IMR-90 (cell line): ENCODE measurements around the gene AFMID. TPM values are rescaled to one million over a fixed set of nuclear protein-coding genes. Genes with fewer than 3 reads are reported as not detected.

Source experiments
- ATAC-seq: fragments of 200-7000 bp; cut with Tn5 transposase; 2 replicates; pipeline ENCODE4 v1.9.1; 2020; ENCODE audit warnings: low read depth, mild to moderate bottlenecking, moderate library complexity
- BruUV-seq: library from RNA; stranded (reverse); fragments of 400-500 nt; replicated peaks from 2 replicates; lab custom pipeline; 2021; lab: Mats Ljungman, UMichigan
- CTCF ChIA-PET: fragments of 300-600 bp; formaldehyde crosslinking; extraction: SDS; loops from one replicate; lab custom pipeline; 2021; ENCODE audit warnings: antibody characterized with exemption; lab: Yijun Ruan, JAX
- POLR2A ChIA-PET: fragments of 300-600 bp; sonication (Branson Sonifier 250); formaldehyde crosslinking; loops from one replicate; lab custom pipeline; 2022; ENCODE audit warnings: antibody characterized with exemption; ENCODE audit not compliant: unreplicated experiment; lab: Charles Lee
- DNase-seq: peaks from one replicate; pipeline ENCODE4 v3.0.0; 2013
- H2AFZ ChIP-seq: replicated peaks from 2 replicates; pipeline ENCODE3; 2013; ENCODE audit warnings: low read length, mild to moderate bottlenecking; ENCODE audit not compliant: poor library complexity
- H2AK5ac ChIP-seq: 2 replicates; pipeline ENCODE4 v1.6.1; 2013; ENCODE audit warnings: low read depth, low read length, inconsistent platforms
- H2AK9ac ChIP-seq: replicated peaks from 2 replicates; pipeline ENCODE3; 2013; ENCODE audit warnings: mild to moderate bottlenecking, low read depth, low read length, moderate library complexity; ENCODE audit not compliant: poor library complexity
- H2BK120ac ChIP-seq: 2 replicates; pipeline ENCODE4 v1.6.1; 2013; ENCODE audit warnings: low read depth, low read length, inconsistent platforms
- H2BK15ac ChIP-seq: 3 replicates; pipeline ENCODE4 v1.6.1; 2013; ENCODE audit warnings: low read depth, low read length, inconsistent platforms
- H2BK20ac ChIP-seq: 2 replicates; pipeline ENCODE4 v1.6.1; 2013; ENCODE audit warnings: low read depth, mild to moderate bottlenecking, inconsistent platforms, low read length, moderate library complexity
- H2BK5ac ChIP-seq: 2 replicates; pipeline ENCODE4 v1.6.1; 2013; ENCODE audit warnings: mild to moderate bottlenecking, low read depth, low read length, inconsistent platforms; ENCODE audit not compliant: poor library complexity, severe bottlenecking
- H3K14ac ChIP-seq: replicated peaks from 2 replicates; pipeline ENCODE4 v1.6.1; 2013; ENCODE audit warnings: low read depth, low read length, inconsistent platforms
- H3K18ac ChIP-seq: 2 replicates; pipeline ENCODE4 v1.6.1; 2013; ENCODE audit warnings: low read depth, low read length, control low read depth
- H3K23ac ChIP-seq: 2 replicates; pipeline ENCODE4 v1.6.1; 2013; ENCODE audit warnings: low read depth, low read length, inconsistent platforms
- H3K27ac ChIP-seq: 2 replicates; pipeline ENCODE4 v1.5.1; 2013; ENCODE audit warnings: mild to moderate bottlenecking, control low read depth, low read length; ENCODE audit not compliant: insufficient read depth
- H3K27me3 ChIP-seq: 2 replicates; pipeline ENCODE4 v1.6.1; 2013; ENCODE audit warnings: low read length; ENCODE audit not compliant: control insufficient read depth, insufficient read depth
- H3K36me3 ChIP-seq: 2 replicates; pipeline ENCODE4 v1.6.1; 2013; ENCODE audit warnings: low read length, mixed read lengths; ENCODE audit not compliant: control insufficient read depth, insufficient read depth
- H3K4ac ChIP-seq: 2 replicates; pipeline ENCODE4 v1.6.1; 2013; ENCODE audit warnings: low read depth, low read length, inconsistent platforms
- H3K4me1 ChIP-seq: 2 replicates; pipeline ENCODE4 v1.6.1; 2013; ENCODE audit warnings: low read length, mixed read lengths; ENCODE audit not compliant: control insufficient read depth, insufficient read depth
- H3K4me2 ChIP-seq: 2 replicates; pipeline ENCODE4 v1.6.1; 2013; ENCODE audit warnings: low read depth, mild to moderate bottlenecking, control low read depth, low read length, moderate library complexity
- H3K4me3 ChIP-seq: 2 replicates; pipeline ENCODE4 v1.5.1; 2013; ENCODE audit warnings: low read depth, mild to moderate bottlenecking, control low read depth, low read length, moderate library complexity; ENCODE audit not compliant: insufficient read depth
- H3K56ac ChIP-seq: 2 replicates; pipeline ENCODE4 v1.6.1; 2013; ENCODE audit warnings: low read length, inconsistent platforms; ENCODE audit not compliant: insufficient read depth; ENCODE audit errors: extremely low read depth
- H3K79me1 ChIP-seq, 2 experiments: 2 replicates each; pipeline ENCODE4 v1.6.1; 2013; ENCODE audit warnings: low read length in 2 of 2, inconsistent platforms in 1 of 2, low read depth in 1 of 2
- H3K9ac ChIP-seq: 2 replicates; pipeline ENCODE4 v1.6.1; 2013; ENCODE audit warnings: low read depth, low read length, control low read depth
- H3K9me1 ChIP-seq: 2 replicates; pipeline ENCODE4 v1.6.1; 2013; ENCODE audit warnings: low read length, inconsistent platforms; ENCODE audit not compliant: insufficient read depth
- H3K9me3 ChIP-seq: 2 replicates; pipeline ENCODE4 v1.6.1; 2013; ENCODE audit warnings: low read length; ENCODE audit not compliant: control insufficient read depth, insufficient read depth
- H4K20me1 ChIP-seq: 2 replicates; pipeline ENCODE4 v1.6.1; 2013; ENCODE audit warnings: low read length, inconsistent platforms; ENCODE audit not compliant: insufficient read depth
- H4K5ac ChIP-seq: 2 replicates; pipeline ENCODE4 v1.6.1; 2013; ENCODE audit warnings: mild to moderate bottlenecking, low read depth, low read length, control low read depth
- H4K8ac ChIP-seq, 2 experiments: 2 replicates each; pipeline ENCODE4 v1.6.1; 2013; ENCODE audit warnings: low read depth in 2 of 2, low read length in 2 of 2, control low read depth in 1 of 2, inconsistent platforms in 1 of 2
- H4K91ac ChIP-seq: 2 replicates; pipeline ENCODE4 v1.6.1; 2013; ENCODE audit warnings: low read depth, low read length, inconsistent platforms; ENCODE audit not compliant: insufficient read depth
- BHLHE40 ChIP-seq: fragments of 150-350 bp; IDR thresholded peaks from 2 replicates; pipeline ENCODE4 v1.6.1; 2016; ENCODE audit warnings: mild to moderate bottlenecking, low read depth, low read length
- CEBPB ChIP-seq: IDR thresholded peaks from 2 replicates; pipeline ENCODE4 v1.6.1; 2012; ENCODE audit warnings: low read depth, low read length, improper control_type of control experiment
- CHD1 ChIP-seq: IDR thresholded peaks from 2 replicates; pipeline ENCODE4 v1.6.1; 2012; ENCODE audit warnings: low read depth, low read length, improper control_type of control experiment
- CTCF ChIP-seq: conservative IDR thresholded peaks from 2 replicates; pipeline ENCODE4 v1.5.1; 2012; ENCODE audit warnings: mild to moderate bottlenecking, low read depth, low read length, improper control_type of control experiment
- ELK1 ChIP-seq: fragments of 150-350 bp; IDR thresholded peaks from 2 replicates; pipeline ENCODE4 v1.6.1; 2016; ENCODE audit warnings: low read depth, mild to moderate bottlenecking, low read length, moderate library complexity, borderline replicate concordance
- FOS ChIP-seq: fragments of 150-350 bp; IDR thresholded peaks from 2 replicates; pipeline ENCODE4 v1.6.1; 2016; ENCODE audit warnings: low read depth, low read length
- MAFK ChIP-seq: IDR thresholded peaks from 2 replicates; pipeline ENCODE4 v1.6.1; 2012; ENCODE audit warnings: low read depth, low read length, improper control_type of control experiment
- MAZ ChIP-seq: IDR thresholded peaks from 2 replicates; pipeline ENCODE4 v1.6.1; 2012; ENCODE audit warnings: low read depth, mild to moderate bottlenecking, low read length, improper control_type of control experiment, moderate library complexity, borderline replicate concordance
- MXI1 ChIP-seq: IDR thresholded peaks from 2 replicates; pipeline ENCODE4 v1.6.1; 2012; ENCODE audit warnings: low read depth, mild to moderate bottlenecking, low read length, moderate library complexity, borderline replicate concordance
- NFE2L2 ChIP-seq: fragments of 150-350 bp; IDR thresholded peaks from 2 replicates; pipeline ENCODE4 v1.6.1; 2016; ENCODE audit warnings: low read depth, mild to moderate bottlenecking, low read length
- POLR2A ChIP-seq: IDR thresholded peaks from 2 replicates; pipeline ENCODE4 v1.6.1; 2012; ENCODE audit warnings: mild to moderate bottlenecking, low read depth, low read length
- RAD21 ChIP-seq: IDR thresholded peaks from 2 replicates; pipeline ENCODE4 v1.6.1; 2012; ENCODE audit warnings: low read length, improper control_type of control experiment
- RCOR1 ChIP-seq: IDR thresholded peaks from 2 replicates; pipeline ENCODE4 v1.6.1; 2012; ENCODE audit warnings: mild to moderate bottlenecking, low read length, improper control_type of control experiment; ENCODE audit not compliant: insufficient replicate concordance
- RFX5 ChIP-seq: IDR thresholded peaks from 2 replicates; pipeline ENCODE4 v1.8.0; 2012; ENCODE audit warnings: low read depth, mild to moderate bottlenecking, low read length, moderate library complexity
- SMC3 ChIP-seq: fragments of 150-350 bp; IDR thresholded peaks from 2 replicates; pipeline ENCODE4 v1.6.1; 2016; ENCODE audit warnings: low read depth, mild to moderate bottlenecking, antibody characterized with exemption, low read length, moderate library complexity
- USF2 ChIP-seq: fragments of 150-350 bp; IDR thresholded peaks from 2 replicates; pipeline ENCODE4 v1.6.1; 2017; ENCODE audit warnings: mild to moderate bottlenecking, antibody characterized with exemption, low read length, low read depth
- WGBS, 2 experiments: methylation state at CpG; one replicate each; pipeline versions ENCODE4 v1.1.5 to v1.1.7; 2013; ENCODE audit warnings: missing lambda C conversion rate in 2 of 2; ENCODE audit not compliant: insufficient read length in 1 of 2; ENCODE audit errors: extremely low coverage in 2 of 2; 5-methylcytosine and 5-hydroxymethylcytosine counted together
- dilution Hi-C: fragments of 300-500 bp; cut with HindIII; formaldehyde crosslinking; loops from one replicate; pipeline ENCODE4 v1.14.3; 2018; ENCODE audit warnings: low sequenced_read_pairs; ENCODE audit not compliant: unreplicated experiment
- in situ Hi-C: fragments of 300-500 bp; cut with MboI; formaldehyde crosslinking; loops from 3 replicates; pipeline ENCODE4 v1.14.3; 2019; ENCODE audit warnings: low sequenced_read_pairs, inconsistent platforms, mixed read lengths
- intact Hi-C: fragments of 100-400 bp; cut with micrococcal nuclease; formaldehyde crosslinking; loops from 2 replicates; pipeline ENCODE4 v1.10.0; 2022
- polyA plus RNA-seq, 3 experiments: library from polyadenylated mRNA; depleted of rRNA; stranded (reverse); fragments of >200 nt; gene quantifications; 2 replicates each; pipeline ENCODE4 v1.2.3, GENCODE V29; 2012; ENCODE audit warnings: low replicate concordance in 1 of 3
- total RNA-seq: library from RNA; depleted of rRNA; stranded (reverse); fragments of >200 nt; gene quantifications from 2 replicates; pipeline ENCODE4 v1.2.3, GENCODE V29; 2012

AFMID gene
- total and polyA plus RNA-seq, 2 of the 4 experiments (the other 2 are of a cell fraction) = 41.0 to 65.1 TPM

DNA sequence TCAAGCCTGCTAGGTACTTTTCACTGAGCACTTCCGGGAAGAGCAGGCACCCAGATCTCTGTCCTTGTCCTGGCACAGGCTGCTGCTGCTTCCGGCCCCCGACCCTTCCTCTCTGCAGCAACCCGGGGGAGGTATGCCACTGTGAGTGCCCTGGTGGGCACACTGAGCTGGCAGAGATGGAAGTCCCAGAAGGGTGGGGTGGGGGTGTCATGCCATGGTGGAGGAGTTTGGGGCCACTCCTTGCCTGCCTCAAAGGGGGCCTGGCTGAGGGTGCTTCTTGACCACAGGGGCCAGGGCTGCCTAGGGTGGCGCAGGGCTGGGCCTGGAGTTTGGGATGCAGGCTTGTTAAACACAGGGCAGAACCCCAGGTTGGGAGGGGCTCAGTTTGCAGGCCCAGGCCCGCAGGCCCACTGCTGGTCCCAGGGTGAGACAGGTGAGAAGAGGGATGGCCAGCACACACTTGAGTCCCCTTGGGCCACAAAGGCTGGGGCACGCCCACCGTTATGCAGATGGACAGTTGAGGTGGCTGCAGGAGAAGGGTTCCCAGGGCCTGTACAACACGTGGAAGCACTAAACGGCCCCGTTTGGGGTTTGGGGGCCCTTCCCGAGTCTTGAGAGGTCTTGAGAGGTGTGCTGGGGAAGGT lies 53.0 kb downstream of the AFMID start:
- intact Hi-C loops (no loop called here), in situ Hi-C loops (loop anchor here (10.0 kb wide), 1 partner anchor 125 kb away; no protein-coding TSS in a partner anchor), dilution Hi-C loops (no loop called here)
- Histone ChIP-seq H2BK20ac (no peak overlapping the region), H4K20me1 (no peaks in the 10 kb centered on the region), H4K8ac (no peak overlapping the region), H3K9ac (no peak overlapping the region), H2AK5ac (no peak overlapping the region), H3K4me2 (no peak overlapping the region), H3K18ac (no peak overlapping the region), H2BK15ac (no peak overlapping the region), H3K56ac (no peak overlapping the region), H3K9me1 (no peaks in the 10 kb centered on the region), H3K4me3 (no peak overlapping the region), H2AK9ac (no peak overlapping the region), H4K5ac (no peak overlapping the region), H3K23ac (no peak overlapping the region), H2BK5ac (no peak overlapping the region), H2AFZ (no peak overlapping the region), H3K27ac (no peak overlapping the region), H3K4ac (no peak overlapping the region), H3K14ac (no peak overlapping the region), H3K79me1 (no peaks in the 10 kb centered on the region), H2BK120ac (no peak overlapping the region), H3K9me3 (no peaks in the 10 kb centered on the region), H4K91ac (no peak overlapping the region), H3K36me3 (no peaks in the 10 kb centered on the region), H3K4me1 (peaks cover 2% of the 10 kb centered on the region; the same call in 1 of the 2 replicates), H3K27me3 (peaks cover 18% of the 10 kb centered on the region)
- CTCF ChIA-PET = no interaction called here
- POLR2A ChIA-PET = no interaction called here
- 70% methylated on average over 1 of the region's 12 CpGs; no CpG with 5 or more reads in 1 of the 2 experiments for WGBS, 2 experiments
- DNase-seq = no peak
- no peak for TF ChIP-seq NFE2L2
- TF ChIP-seq SMC3 = no peak
- TF ChIP-seq CTCF = no peak
- TF ChIP-seq RCOR1 = no peak
- TF ChIP-seq MXI1 = no peak
- TF ChIP-seq MAZ = no peak
- TF ChIP-seq POLR2A = no peak
- no peak for TF ChIP-seq FOS
- no peak for TF ChIP-seq CEBPB
- no peak for TF ChIP-seq ELK1
- no peak for TF ChIP-seq USF2
- no peak for TF ChIP-seq RFX5
- no peak for TF ChIP-seq MAFK
- TF ChIP-seq BHLHE40 = no peak
- no peak for TF ChIP-seq CHD1
- no peak for TF ChIP-seq RAD21
- no TSS peak for BruUV-seq
- ATAC-seq = no peak
